NCI-H2081 treated with DMSO at 0.1 percent for 48 hours (cell line): ENCODE measurements around the gene ANGPTL7.

Experiments used
- DNase-seq: peaks from one replicate; lab custom pipeline; 2025; lab: John Stamatoyannopoulos, UW

Gene ANGPTL7

DNA sequence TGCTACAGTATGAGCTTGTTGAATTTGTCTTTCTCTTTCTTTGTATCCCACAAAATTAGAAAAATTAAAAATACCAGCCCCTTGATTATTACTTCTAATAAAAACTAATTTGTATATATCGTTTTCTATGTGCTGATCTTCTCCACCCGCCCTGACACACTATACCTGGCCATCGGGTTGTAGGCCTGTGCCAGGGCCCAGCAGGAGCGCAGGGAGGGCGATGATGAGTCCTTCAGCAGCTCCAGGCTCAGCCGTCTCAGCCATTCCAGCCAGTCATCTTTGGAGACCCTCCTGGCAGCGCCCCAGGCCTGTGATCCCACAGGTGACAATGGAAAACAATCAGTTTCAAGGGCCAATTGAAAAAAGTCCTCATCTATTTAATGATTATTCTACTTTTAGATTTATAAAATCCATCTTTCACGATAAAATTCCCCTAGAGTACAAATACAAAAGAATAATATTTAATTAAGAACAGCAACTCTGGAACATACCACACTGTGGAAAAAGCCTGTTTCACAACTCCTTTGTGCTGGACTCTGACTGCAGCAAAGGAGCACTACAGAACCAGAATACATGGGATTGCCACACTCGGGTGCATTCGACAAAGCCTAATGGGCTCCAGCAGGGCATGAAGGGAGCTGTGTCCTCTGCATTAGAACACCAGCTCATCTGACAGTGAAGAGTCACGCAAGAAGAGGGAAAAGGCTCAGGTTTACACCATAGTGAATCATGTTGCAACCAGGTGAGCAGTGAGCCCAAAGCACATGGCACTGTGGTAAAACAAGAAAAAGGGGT lies 15.4 kb downstream of the ANGPTL7 start:
- no peak for DNase-seq

DNA sequence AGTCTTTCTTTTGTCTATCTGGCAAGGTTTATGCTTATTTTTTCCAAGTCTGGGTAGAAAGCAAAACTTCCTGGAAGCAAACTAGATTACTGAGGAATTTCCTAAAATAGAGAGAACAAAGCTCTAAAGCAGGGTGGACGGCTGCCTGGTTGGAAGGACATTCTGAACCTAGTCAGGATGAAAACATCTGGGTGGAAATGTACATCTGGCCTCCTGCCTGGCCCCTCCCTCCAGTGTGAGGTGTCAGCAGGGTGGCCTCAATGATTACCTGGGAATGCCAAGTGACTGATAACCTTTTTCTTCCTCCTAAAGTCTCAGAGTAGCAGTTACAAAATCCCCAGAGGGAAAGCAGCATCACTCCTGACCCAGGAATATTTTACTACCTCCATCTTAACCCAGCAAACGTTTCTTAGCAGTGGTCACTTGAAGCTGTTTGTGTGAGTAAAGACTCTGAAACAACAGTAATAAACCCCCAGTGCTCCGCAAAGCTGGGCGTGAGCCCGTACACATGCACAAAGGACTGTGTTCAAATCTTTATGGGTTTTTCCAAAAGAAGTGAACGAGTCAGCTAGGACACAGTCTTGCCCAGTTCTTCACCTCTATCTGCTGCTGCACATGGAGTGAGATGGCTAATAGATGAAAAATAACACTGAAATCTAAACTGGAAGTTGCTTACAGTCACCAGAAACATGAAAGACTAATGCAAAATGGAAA lies 18.9 kb downstream of the ANGPTL7 start:
- DNase-seq = no peak

DNA sequence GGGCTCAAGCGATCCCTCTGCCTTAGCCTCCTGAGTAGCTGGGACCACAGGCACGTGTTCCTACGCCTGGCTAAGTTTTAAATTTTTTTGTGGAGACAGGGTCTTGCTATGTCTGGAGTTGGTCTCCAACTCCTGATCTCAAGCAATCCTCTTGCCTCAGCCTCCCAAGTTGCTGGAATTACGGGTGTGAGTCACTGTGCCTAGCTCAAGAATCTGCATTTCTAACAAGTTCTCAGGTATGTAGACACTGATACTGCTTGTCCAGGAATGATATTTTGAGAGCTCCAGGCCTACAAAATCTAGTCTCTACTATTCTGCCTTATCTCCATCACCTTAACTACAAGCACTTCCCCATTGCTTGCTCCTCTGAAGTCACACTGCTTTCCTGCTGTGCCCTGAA lies 22.3 kb downstream of the ANGPTL7 start:
- no peak for DNase-seq

DNA sequence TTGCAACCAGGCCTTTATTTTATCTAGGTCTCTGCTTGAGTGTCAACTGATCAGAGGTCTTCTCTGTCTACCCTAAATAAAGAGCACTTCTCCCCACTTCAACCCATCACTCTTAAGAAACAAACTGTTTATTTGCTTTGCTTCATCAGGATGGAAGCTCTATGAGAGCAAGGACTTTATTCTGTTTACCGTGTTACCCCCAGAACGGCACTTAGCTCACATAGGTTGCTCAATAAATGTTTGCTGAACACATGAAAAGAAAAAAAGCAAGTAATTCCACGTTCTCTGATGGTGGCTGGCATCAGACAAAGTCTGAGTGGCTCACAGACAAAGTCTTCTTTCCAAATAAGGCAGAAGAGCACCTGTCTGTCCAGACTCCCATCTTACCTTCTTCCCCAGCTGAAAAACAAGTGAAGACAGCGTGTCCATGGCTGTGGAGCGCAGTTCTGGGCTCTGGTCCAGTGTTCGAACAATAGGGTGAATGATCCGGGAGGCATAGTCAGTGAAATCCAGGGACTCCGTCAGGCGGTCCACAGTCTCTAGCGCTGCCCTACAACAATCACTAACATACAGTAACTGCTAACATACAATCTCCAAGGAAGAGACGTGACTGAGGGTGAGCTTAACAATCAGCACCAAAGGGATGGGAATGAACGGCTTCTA lies 22.9 kb downstream of the ANGPTL7 start:
- no peak for DNase-seq

DNA sequence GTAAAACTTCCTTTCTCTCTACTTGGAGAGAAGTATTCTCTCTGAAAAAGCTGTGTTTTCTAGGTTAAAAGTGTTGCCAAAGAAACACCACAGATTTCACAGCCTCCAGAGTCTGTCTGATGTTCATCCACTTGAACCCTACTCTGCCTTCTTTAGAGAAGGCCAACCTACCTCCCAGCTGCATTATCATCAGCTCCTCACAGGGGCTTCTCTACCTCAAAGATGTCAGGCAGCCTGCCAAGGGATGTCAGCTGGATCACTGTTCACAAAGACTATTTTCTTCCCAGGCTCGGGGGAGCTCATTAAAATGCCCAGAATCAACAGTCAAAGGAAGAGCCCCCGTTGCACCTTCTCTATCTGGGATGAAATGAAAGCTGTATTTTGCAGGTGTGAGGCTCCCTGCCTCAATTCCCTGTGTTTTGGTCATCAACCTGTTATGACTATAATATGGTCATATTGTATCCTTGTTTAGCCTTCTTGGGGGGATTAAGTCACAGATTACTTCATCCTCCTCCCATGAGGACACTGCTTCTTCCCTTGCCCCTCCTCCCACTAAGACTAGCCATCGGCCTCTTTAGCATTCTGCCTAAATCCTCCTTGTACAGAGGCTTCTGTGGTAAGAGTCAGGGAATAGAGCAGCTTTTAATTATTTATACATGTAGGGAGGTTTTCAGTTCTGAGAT lies 25.7 kb downstream of the ANGPTL7 start:
- DNase-seq = no peak

DNA sequence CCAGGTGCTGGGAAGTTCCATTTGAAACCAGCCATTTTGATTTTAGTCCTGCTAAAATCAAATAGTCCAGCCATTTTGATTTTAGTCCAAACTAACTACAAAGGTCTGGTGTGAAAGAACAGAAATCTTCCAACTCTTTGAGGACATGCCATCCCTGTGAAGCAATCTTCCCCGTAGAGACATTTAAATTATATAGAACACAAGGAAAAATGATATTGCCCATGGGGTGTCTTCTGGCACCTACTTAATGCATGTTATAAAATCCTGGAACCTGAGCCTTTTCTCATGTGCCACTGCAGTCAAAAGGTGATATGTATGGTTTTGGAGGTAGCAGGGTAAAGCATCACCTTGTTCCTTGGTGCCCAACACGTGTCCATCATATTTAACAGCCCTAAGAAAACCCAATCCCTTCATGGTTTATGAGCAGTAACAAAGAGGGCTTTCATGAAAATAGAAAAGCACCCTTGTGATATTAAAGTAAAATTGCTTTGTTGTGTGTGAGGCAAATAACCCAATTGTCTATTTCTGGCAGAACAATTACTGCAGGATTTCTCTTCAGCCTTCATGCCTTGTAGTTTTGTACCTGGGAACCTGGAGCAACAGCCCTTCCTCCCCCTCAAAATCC lies 26.3 kb downstream of the ANGPTL7 start:
- DNase-seq = no peak

DNA sequence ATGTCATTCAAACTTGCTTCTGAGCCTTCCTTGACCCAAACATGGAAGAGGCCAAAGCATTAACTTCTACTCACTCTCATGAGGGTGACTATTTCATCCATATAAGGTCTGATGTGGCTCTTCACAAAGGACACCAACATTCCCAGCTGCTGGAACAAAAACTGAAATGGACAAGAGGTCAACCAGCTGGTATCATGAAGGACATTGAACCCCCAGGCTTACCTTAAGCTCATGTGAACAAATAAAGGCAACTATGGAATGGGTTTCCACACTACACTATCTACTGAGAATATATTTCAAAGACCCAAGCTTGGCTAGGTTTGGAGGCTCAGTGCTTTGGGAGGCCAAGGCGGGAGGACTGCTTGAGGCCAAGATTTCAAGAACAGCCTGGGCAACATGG lies 26.9 kb downstream of the ANGPTL7 start:
- DNase-seq = no peak

DNA sequence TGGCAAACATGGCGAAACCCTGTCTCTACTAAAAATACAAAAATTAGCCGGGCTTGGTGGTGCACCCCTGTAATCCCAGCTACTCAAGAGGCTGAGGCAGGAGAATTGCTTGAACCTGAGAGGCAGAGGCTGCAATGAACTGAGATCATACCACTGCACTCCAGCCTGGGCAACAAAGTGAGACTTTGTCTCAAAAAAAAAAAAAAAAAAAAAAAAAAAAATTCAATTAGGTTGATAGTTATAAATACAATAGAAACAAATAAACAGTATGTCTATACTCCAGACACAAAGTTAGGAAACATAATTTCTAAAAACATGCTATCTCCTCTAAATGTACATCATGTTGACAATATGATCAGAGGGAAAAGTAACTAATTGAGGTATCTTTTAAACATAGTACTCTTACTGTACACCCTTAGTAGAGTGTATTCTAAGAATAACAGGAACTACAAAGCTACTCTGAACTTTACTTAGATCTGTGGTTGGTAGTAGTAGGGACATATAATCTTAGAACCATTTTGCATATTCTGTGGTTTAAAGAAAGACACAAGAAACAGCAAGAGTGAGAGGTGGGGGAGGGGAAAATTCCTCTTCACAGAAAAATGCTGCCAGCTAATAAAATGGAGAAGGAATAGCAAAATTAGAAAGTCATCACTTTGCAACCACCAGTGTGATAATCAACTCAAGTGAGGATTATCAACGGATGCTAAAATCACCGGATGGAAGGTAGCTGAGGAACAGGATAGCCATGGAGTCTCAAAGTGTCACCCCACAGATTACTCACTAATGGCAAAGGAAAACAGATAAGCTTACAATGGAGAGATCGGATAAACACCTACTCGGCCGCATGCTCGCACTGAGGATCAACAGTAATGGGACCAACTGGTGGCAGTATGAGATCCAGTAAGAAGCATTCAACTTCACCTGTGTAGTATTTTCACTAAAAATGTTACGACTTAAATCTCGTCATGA lies 38.2 kb downstream of the ANGPTL7 start:
- no peak for DNase-seq

DNA sequence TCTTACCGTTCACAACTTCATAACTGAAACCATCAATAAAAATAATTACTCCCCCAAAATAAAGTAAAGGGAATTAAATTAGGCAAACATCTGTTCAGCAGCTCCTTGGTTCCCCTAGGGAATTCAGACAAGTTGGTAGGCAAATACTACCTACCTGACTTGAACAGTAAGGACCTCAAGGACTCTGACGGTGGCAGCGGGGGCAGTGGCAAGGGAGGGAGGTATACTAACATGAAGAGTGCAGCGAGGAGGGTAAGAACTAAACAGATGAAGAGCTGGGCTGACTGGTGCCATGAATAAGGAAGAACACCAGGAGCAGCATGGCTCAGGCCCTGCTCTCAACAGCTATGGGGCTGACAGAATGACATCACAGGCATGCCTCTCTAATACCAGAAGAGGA lies 40.0 kb downstream of the ANGPTL7 start:
- DNase-seq = no peak

DNA sequence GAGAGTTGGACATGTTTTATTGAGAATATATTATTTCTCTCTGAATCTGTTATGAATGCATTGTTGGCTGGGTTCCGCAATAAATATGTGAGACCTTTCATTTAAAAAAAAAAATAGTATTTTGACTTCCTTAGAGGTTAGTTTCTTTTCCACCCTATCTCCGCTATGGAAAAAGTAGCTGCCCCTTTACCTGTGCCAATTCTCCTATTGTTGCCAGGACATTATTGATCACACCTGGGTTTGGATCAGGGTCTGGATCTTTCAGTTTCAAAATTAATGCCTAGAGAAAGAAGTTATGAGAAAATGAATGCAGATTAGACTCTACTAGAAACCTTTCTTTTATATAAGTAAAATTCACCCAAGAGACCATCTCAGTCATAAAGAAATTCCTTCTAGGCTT lies 44.1 kb downstream of the ANGPTL7 start:
- DNase-seq = no peak

DNA sequence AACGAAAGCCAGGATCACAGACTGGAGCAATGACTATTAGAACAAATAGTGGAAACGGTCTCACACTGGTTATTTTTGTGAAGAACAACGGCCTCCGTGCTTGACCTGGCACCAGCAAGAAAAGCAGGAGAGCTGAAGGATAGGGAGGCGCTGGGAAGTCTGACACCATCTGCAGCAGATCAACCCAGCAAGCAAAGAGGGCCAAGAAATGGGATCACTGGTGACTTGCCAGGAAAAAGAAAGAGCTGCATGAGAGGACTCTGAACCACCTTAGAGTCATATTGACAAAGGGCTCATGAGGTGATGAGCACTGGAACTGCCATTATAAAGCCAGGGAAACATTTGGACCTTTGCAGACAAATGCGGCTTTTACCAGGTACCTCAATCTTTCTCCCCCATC lies 48.2 kb downstream of the ANGPTL7 start:
- DNase-seq = no peak

DNA sequence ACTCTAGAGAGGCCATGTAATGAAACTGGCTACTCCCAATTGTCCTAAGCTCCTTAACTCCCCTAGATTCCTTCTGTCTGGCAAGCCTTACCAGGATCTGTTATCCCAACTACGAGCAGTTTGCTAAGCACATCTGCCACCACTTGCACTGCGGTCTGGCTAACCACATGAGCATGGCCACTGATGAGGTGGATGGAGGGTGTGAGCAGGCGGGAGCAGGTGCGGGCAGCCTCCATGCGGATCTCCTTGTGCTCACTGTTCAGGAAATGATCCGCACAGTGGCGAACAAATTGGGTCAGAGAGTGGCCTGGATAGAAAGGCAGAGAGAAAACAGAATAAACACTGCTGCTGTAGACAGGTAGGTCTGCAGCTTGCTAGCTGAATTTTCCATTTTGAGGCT lies 49.2 kb downstream of the ANGPTL7 start:
- DNase-seq = no peak

DNA sequence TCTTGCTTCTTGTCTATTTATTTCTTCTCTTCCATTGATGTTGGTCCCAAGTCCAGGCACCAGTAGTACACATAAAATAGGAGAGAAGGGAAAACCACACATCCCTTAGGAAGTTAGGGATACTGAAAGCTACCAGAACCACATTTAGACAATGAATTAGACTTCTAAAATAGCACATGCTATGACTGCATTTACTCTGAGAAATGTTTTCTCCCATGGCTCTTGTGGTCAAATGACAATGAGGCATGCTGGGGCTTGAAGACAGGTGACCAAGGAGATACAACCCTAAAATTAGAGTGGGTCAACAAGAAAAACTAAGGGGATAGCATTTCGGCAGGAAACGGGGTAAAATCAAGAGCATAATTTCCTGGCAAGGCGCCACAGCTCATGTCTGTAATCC lies 56.1 kb downstream of the ANGPTL7 start:
- no peak for DNase-seq
